ENCODE measurements around the gene CSTF3.

The CSTF3 gene

DNA sequence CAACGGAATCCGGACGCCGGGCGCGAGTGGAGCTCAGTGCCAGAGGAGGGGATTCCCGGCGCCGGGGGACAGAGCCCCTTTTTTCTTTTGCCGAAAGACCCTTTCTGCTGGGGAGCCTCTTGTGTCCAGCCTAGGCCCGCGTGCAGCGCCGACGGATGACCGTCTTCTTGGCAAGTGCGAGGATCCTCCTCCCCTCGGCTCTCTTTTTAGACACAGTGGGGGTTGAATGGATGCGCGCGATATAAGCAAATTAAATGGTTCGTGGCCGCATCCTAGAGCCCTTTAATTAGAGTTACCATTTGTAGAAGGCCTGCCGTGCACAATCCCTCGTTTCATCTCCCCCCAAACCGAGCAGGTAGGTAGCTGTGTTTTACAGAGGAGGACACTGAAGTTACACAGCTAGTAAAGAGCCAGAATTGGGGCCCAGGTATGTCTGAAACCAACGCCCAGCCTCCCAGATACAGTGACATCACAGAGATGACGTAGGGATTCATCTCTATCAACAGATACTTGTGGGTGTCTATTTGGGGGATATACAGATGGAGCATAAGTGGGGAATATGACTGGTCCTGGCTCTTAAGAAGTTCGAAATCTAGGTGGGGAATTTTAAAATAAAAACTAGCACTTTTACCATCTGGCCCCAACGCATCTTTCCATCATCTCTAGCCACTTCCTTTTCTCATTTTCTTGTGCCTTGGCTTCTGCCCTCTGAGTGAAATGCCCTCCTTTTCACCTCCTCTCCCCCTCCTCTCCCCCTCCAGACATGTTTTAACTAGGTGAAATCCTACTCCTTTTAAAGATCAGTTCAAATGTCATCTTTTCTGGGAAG, 121.0 kb downstream of the CSTF3 start:
- FAIRE-seq = no peak

DNA sequence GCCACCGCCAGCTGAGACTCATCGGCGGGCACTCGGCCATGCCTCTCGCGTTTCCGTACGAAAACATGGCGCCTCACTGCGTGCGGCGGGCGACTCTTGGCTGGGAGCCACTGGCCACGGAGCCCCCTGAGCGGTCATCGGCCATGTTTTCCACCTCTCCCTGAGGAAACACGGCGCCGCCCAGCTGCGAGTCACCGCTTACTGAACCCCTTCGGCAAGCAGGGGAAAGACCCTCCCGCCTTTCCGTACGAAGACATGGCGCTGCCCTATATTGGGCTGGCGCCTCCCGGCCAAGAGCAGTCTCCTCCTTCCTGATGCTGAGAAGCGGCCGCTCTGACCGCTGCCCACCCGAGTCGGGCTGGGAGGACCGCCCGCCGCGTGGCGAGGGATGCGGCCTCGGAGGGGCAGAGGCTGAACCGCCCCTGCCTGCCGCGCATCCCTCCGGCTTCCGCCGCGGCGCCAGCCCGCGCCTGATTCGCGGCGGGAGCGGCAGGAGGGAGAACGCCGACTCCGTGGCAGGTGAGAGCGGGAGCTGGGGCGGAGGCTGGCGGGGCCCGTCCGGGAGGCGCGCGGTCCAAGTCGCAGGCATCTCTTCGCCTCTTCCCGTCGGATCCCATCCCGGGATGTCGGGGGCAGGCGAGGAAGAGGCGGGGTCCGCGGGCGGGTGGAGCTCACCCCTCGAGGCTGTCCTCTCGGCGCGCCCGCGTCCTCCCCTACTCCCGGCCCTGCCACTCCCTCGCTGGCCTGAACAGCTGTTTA, 121.8 kb downstream of the CSTF3 start, which contains the start of gene TCP11L1:
TSS of gene TCP11L1 (plus strand) at position 299 of the 759 bp plus-strand sequence. CDS start 4,202 bp downstream, outside the sequence.
- FAIRE-seq = no peak

DNA sequence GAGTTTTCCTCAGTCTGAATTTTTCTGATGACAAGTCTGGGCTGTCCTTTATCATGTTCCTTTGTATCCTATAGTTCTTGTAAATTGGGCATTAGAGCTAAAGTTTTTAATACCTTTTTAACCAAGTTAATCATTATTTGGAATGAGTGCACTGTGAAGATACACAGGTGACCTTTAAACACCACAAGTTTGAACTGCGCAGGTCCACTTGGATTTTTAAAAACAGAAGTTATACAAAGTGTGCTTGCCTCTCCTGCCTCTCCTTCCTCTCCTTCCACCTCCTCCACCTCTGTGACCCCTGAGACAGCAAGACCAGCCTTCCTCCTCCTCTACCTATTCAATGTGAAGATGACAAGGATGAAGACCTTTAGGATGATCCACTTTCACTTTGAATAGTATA, 126.3 kb downstream of the CSTF3 start:
- no peak for FAIRE-seq
